GM19043 (cell line): ENCODE measurements around the gene TRMT2A.

Experiments
- ATAC-seq: cut with Tn5 transposase; IDR thresholded peaks from one replicate; pipeline ENCODE4 v1.9.1; 2021; ENCODE audit warnings: low read depth; ENCODE audit not compliant: unreplicated experiment

The TRMT2A gene

GRCh38 chr22:20066617-20067383 is 50.2 kb downstream of the TRMT2A start:
- ATAC-seq: no peak

GRCh38 chr22:20065896-20066616 is 51.0 kb downstream of the TRMT2A start:
- no peak for ATAC-seq

DNA sequence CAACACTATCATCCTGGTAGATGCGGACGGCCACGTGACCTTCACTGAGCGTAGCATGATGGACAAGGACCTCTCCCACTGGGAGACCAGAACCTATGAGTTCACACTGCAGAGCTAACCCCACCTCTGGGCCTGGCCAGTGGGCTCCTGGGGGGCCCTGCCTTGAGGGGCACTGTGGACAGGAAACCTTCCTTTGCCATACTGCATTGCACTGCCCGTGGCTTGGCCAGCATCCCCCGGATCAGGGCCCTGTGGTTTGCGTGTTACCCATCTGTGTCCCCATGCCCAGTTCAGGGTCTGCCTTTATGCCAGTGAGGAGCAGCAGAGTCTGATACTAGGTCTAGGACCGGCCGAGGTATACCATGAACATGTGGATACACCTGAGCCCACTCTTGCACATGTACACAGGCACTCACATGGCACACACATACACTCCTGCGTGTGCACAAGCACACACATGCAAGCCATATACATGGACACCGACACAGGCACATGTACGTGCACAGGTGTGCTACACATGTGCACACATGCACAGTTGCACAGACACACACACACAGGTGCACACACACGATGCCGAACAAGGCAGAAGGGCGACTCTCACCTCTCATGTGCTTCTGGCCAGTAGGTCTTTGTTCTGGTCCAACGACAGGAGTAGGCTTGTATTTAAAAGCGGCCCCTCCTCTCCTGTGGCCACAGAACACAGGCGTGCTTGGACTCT is 52.3 kb downstream of the TRMT2A start:
- no peak for ATAC-seq

- no peak for ATAC-seq
Measured at GRCh38 chr22:20064140-20064480, 52.9 kb downstream of the TRMT2A start.

- no peak for ATAC-seq
Measured at GRCh38 chr22:20063271-20064139, 53.5 kb downstream of the TRMT2A start.

DNA sequence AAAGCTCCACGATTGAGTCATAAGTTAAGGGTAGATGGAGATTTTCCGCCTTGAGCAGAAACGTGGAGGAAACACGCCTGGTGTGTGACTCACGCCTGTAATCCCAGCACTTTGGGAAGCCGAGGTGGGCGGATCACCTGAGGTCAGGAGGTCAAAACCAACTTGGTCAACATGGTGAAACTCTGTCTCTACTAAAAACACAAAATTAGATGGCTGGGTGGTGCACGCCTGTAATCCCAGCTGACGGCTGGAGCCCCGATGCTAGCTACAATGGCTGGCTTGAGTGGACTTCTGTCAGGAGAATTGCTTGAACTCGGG is 54.3 kb downstream of the TRMT2A start:
- no peak for ATAC-seq

DNA sequence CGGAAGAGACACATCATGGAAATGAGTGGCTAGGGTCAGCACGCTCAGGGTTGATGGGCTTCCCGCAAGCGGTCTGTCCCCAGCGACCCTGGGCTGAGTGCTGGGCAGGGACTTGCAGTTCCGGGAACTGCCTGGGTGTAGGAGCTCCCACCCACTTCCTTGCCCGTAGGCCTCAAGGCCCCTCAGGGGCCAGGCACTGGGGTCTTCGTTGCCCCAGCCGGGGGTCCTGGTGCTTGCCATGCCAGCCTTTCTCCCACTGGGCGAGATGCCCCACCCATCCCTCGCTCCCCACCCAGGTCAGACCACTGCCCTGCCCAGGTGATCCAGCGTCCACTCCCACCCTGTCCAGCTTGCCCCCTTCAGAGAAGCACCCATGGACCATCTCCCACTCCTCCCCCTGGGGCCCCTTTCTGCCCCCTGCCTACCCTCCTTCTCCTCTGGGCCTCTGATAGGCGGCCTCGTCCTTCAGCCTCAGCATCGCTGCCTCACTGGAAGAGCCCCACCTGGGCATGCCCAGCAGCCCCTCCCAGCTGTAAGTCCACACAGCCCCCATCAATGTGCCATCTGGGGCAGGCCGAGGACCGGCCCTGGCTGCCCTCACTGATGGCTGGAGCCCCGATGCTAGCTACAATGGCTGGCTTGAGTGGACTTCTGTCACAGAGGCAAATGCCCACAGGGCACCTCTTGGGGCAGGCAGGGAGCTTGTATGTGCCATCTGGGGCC is 54.8 kb downstream of the TRMT2A start:
- ATAC-seq: no peak
